NOMO-1 treated with DMSO at 0.1 percent for 48 hours (cell line): ENCODE data around the gene RNF208.

Source experiments
- DNase-seq: peaks from one replicate; lab custom pipeline; 2025; ENCODE audit not compliant: unreplicated experiment; lab: John Stamatoyannopoulos, UW

The RNF208 gene

GRCh38 chr9:137178201-137178938 lies 43.7 kb downstream of the RNF208 start:
- DNase-seq, result no peak

- peak; percentile 30 for DNase-seq
These were observed 45.5 kb downstream of the RNF208 start for GRCh38 chr9:137176302-137177182.

GRCh38 chr9:137175345-137175961 lies 46.6 kb downstream of the RNF208 start:
- no peak for DNase-seq

- DNase-seq, result no peak
These were observed 47.2 kb downstream of the RNF208 start for GRCh38 chr9:137174722-137175293.

- DNase-seq, result no peak
These were observed 48.0 kb downstream of the RNF208 start for GRCh38 chr9:137173796-137174664.

- no peak for DNase-seq
These were observed 48.9 kb downstream of the RNF208 start for GRCh38 chr9:137172901-137173795.

GRCh38 chr9:137171149-137171900 lies 50.7 kb downstream of the RNF208 start:
- DNase-seq, result no peak

- DNase-seq, result no peak
These were observed 51.4 kb downstream of the RNF208 start for GRCh38 chr9:137170486-137171148.
